Endothelial cell (in vitro differentiated cells): ENCODE data around the gene ECHS1. TPM values are rescaled to one million over a fixed set of nuclear protein-coding genes. Genes with fewer than 3 reads are reported as not detected.
"Not testable (repeated sequence)": the region's sequence is repeated elsewhere in the genome, so short reads cannot be mapped to it uniquely, and the experiment has no call there.

Experiments used
- DNase-seq: peaks from one replicate; pipeline ENCODE4 v3.0.0; 2021; ENCODE audit warnings: low spot score
- H3K27ac Mint-ChIP-seq: one replicate; pipeline ENCODE4 v1.8.0; 2021; ENCODE audit warnings: mixed read lengths, inconsistent platforms; ENCODE audit not compliant: unreplicated experiment
- H3K27me3 Mint-ChIP-seq: one replicate; pipeline ENCODE4 v1.8.0; 2021; ENCODE audit warnings: mild to moderate bottlenecking, moderate library complexity, mixed read lengths, inconsistent platforms; ENCODE audit not compliant: unreplicated experiment
- H3K36me3 Mint-ChIP-seq: one replicate; pipeline ENCODE4 v1.8.0; 2021; ENCODE audit warnings: mild to moderate bottlenecking, low read depth, mixed read lengths, inconsistent platforms; ENCODE audit not compliant: unreplicated experiment
- H3K4me1 Mint-ChIP-seq: one replicate; pipeline ENCODE4 v1.8.0; 2021; ENCODE audit warnings: mild to moderate bottlenecking, mixed read lengths, inconsistent platforms; ENCODE audit not compliant: unreplicated experiment
- H3K4me3 Mint-ChIP-seq: one replicate; pipeline ENCODE4 v1.8.0; 2021; ENCODE audit warnings: mild to moderate bottlenecking, mixed read lengths, inconsistent platforms; ENCODE audit not compliant: unreplicated experiment
- H3K9me3 Mint-ChIP-seq: one replicate; pipeline ENCODE4 v1.8.0; 2021; ENCODE audit warnings: mixed read lengths, inconsistent platforms; ENCODE audit not compliant: unreplicated experiment
- CTCF ChIP-seq: fragments of 200-600 bp; sonication (generic); IDR thresholded peaks from one replicate; pipeline ENCODE4 v1.5.0; 2021; ENCODE audit warnings: antibody characterized with exemption; ENCODE audit not compliant: unreplicated experiment
- total RNA-seq: library from RNA; stranded (reverse); fragmentation: NEBNext Ultra II Directional; extraction: Animal tissue kit (Norgen Biotek cat#: 25700); gene quantifications from one replicate; pipeline ENCODE4 v1.2.1, GENCODE V29; 2021; ENCODE audit not compliant: unreplicated experiment

The ECHS1 gene
- total RNA-seq, 1 donor from 2014 or later = 69.6 TPM

GRCh38 chr10:133420028-133420427, 46.9 kb upstream of the ECHS1 start:
- no peaks in the 10 kb centered on the region for H3K4me1 Mint-ChIP-seq
- no peak overlapping the region for H3K27ac Mint-ChIP-seq
- no peak for TF ChIP-seq CTCF
- peaks cover 12% of the 10 kb centered on the region for H3K9me3 Mint-ChIP-seq
- H3K36me3 Mint-ChIP-seq = peaks cover 17% of the 10 kb centered on the region
- no peak for DNase-seq
- no peak overlapping the region for H3K4me3 Mint-ChIP-seq
- H3K27me3 Mint-ChIP-seq = peaks cover 16% of the 10 kb centered on the region

GRCh38 chr10:133419211-133419950, 46.2 kb upstream of the ECHS1 start:
- Mint-ChIP-seq H3K4me1 (no peaks in the 10 kb centered on the region), H3K27ac (no peak overlapping the region), H3K4me3 (peak overlapping the region; percentile 66), H3K27me3 (peaks cover 16% of the 10 kb centered on the region), H3K36me3 (peaks cover 20% of the 10 kb centered on the region), H3K9me3 (peaks cover 12% of the 10 kb centered on the region)
- no peak for TF ChIP-seq CTCF
- no peak for DNase-seq

- H3K27ac Mint-ChIP-seq = no peak overlapping the region
- no peak for TF ChIP-seq CTCF
- H3K36me3 Mint-ChIP-seq = peaks cover 23% of the 10 kb centered on the region
- DNase-seq = no peak
- peaks cover 12% of the 10 kb centered on the region for H3K9me3 Mint-ChIP-seq
- H3K4me1 Mint-ChIP-seq = no peaks in the 10 kb centered on the region
- no peak overlapping the region for H3K4me3 Mint-ChIP-seq
- peaks cover 16% of the 10 kb centered on the region for H3K27me3 Mint-ChIP-seq
These were observed 45.3 kb upstream of the ECHS1 start for GRCh38 chr10:133418289-133418993.

- no peak for DNase-seq
- Mint-ChIP-seq H3K27ac (no peak overlapping the region), H3K36me3 (peaks cover 49% of the 10 kb centered on the region), H3K4me3 (peak overlapping the region; percentile 85), H3K27me3 (peaks cover 5% of the 10 kb centered on the region), H3K9me3 (peaks cover 21% of the 10 kb centered on the region), H3K4me1 (no peaks in the 10 kb centered on the region)
- TF ChIP-seq CTCF = no peak
These were observed 42.6 kb upstream of the ECHS1 start for GRCh38 chr10:133415752-133416151.

GRCh38 chr10:133414401-133414800, 41.2 kb upstream of the ECHS1 start:
- H3K9me3 Mint-ChIP-seq = peaks cover 21% of the 10 kb centered on the region
- peaks cover 59% of the 10 kb centered on the region for H3K36me3 Mint-ChIP-seq
- not testable (repeated sequence) for H3K27ac Mint-ChIP-seq, H3K27me3 Mint-ChIP-seq, H3K4me3 Mint-ChIP-seq, H3K4me1 Mint-ChIP-seq, DNase-seq
